ENCODE measurements around the gene KLHL17. TPM values are rescaled to one million over a fixed set of nuclear protein-coding genes. Genes with fewer than 3 reads are reported as not detected.

Gene KLHL17
- total RNA-seq, 1 experiment from 2014 or later: 32.1 TPM

- H3K4me2 ChIP-seq (ENCODE audit: low read length): no peak overlapping the region
Observed at GRCh38 chr1:927234-927633, 33.1 kb upstream of the KLHL17 start.

GRCh38 chr1:927748-928147 is 32.6 kb upstream of the KLHL17 start:
- ChIA-PET POLR2A (ENCODE audit: unreplicated experiment) (no interaction called here), CTCF (no interaction called here)
- DNase-seq (no peak), ATAC-seq (no peak)
- no peak overlapping the region for H3K4me3 ChIP-seq (ENCODE audit: low read length)
- no peaks in the 10 kb centered on the region for H3K36me3 ChIP-seq (ENCODE audit: low read depth, low read length)
- no peak overlapping the region for H2AFZ ChIP-seq (ENCODE audit: low read length)
- H3K9me2 ChIP-seq (replicated peaks; ENCODE audit: low read length): no peaks in the 10 kb centered on the region
- H4K20me1 ChIP-seq (ENCODE audit: low read length): no peaks in the 10 kb centered on the region
- H3K9me3 ChIP-seq (ENCODE audit: low read length): no peaks in the 10 kb centered on the region
- H3F3A ChIP-seq (ENCODE audit: low read length, unreplicated experiment): no peaks in the 10 kb centered on the region
- no peak overlapping the region for H3K4me2 ChIP-seq (ENCODE audit: low read length)
- no peaks in the 10 kb centered on the region for H3K79me2 ChIP-seq (ENCODE audit: low read length)
- no peak overlapping the region for H3K27ac ChIP-seq (ENCODE audit: low read length)
- no peak overlapping the region for H3K9ac ChIP-seq (ENCODE audit: low read length)
- peaks cover 10% of the 10 kb centered on the region for H3K4me1 ChIP-seq (ENCODE audit: insufficient read depth, low read length)
- H3K27me3 ChIP-seq (ENCODE audit: low read length): peaks cover 42% of the 10 kb centered on the region
- no peak for TF ChIP-seq EZH2 (IDR thresholded peaks at IDR 0.05; ENCODE audit: low read length, unreplicated experiment)
- TF ChIP-seq EZH2phosphoT487 (IDR thresholded peaks at IDR 0.05; ENCODE audit: borderline replicate concordance, low read length): no peak
- no peak for TF ChIP-seq CTCF (conservative IDR thresholded peaks at IDR 0.05; ENCODE audit: low read depth, low read length)
- intact Hi-C loops (cut with micrococcal nuclease): no loop called here
- no TSS peak for BruUV-seq (replicated peaks)

More at GRCh38 chr1:927234-927633, 33.1 kb upstream of the KLHL17 start:
- no peak overlapping the region for H2AFZ ChIP-seq (ENCODE audit: low read length)
- ChIA-PET POLR2A (ENCODE audit: unreplicated experiment) (no interaction called here), CTCF (no interaction called here)
- H3K9me2 ChIP-seq (replicated peaks; ENCODE audit: low read length): no peaks in the 10 kb centered on the region
- H3F3A ChIP-seq (ENCODE audit: low read length, unreplicated experiment): no peaks in the 10 kb centered on the region
- peaks cover 47% of the 10 kb centered on the region for H3K27me3 ChIP-seq (ENCODE audit: low read length)
- DNase-seq (no peak), ATAC-seq (no peak)
- H3K4me3 ChIP-seq (ENCODE audit: low read length): no peak overlapping the region
- H4K20me1 ChIP-seq (ENCODE audit: low read length): no peaks in the 10 kb centered on the region
- H3K36me3 ChIP-seq (ENCODE audit: low read depth, low read length): no peaks in the 10 kb centered on the region
- no peak overlapping the region for H3K27ac ChIP-seq (ENCODE audit: low read length)
- H3K4me1 ChIP-seq (ENCODE audit: insufficient read depth, low read length): peaks cover 10% of the 10 kb centered on the region
- H3K79me2 ChIP-seq (ENCODE audit: low read length): no peaks in the 10 kb centered on the region
- TF ChIP-seq CTCF (conservative IDR thresholded peaks at IDR 0.05; ENCODE audit: low read depth, low read length): no peak
- no peak for TF ChIP-seq EZH2 (IDR thresholded peaks at IDR 0.05; ENCODE audit: low read length, unreplicated experiment)
- no peak for TF ChIP-seq EZH2phosphoT487 (IDR thresholded peaks at IDR 0.05; ENCODE audit: borderline replicate concordance, low read length)
- intact Hi-C loops (cut with micrococcal nuclease): no loop called here
- no peaks in the 10 kb centered on the region for H3K9me3 ChIP-seq (ENCODE audit: low read length)
- H3K9ac ChIP-seq (ENCODE audit: low read length): no peak overlapping the region
- no TSS peak for BruUV-seq (replicated peaks)

GRCh38 chr1:928825-929661 is 31.3 kb upstream of the KLHL17 start:
- Histone ChIP-seq H3K9me3 (ENCODE audit: low read length) (no peaks in the 10 kb centered on the region), H3K4me2 (ENCODE audit: low read length) (no peak overlapping the region), H3K4me3 (ENCODE audit: low read length) (no peak overlapping the region), H3K9ac (ENCODE audit: low read length) (no peak overlapping the region), H3K27ac (ENCODE audit: low read length) (no peak overlapping the region), H4K20me1 (ENCODE audit: low read length) (no peaks in the 10 kb centered on the region), H3K27me3 (ENCODE audit: low read length) (peaks cover 34% of the 10 kb centered on the region), H3K9me2 (replicated peaks; ENCODE audit: low read length) (no peaks in the 10 kb centered on the region), H3F3A (ENCODE audit: low read length, unreplicated experiment) (no peaks in the 10 kb centered on the region), H2AFZ (ENCODE audit: low read length) (no peak overlapping the region), H3K4me1 (ENCODE audit: insufficient read depth, low read length) (peaks cover 14% of the 10 kb centered on the region), H3K79me2 (ENCODE audit: low read length) (no peaks in the 10 kb centered on the region), H3K36me3 (ENCODE audit: low read depth, low read length) (no peaks in the 10 kb centered on the region)
- no peak for TF ChIP-seq EZH2phosphoT487 (IDR thresholded peaks at IDR 0.05; ENCODE audit: borderline replicate concordance, low read length)
- no peak for TF ChIP-seq CTCF (conservative IDR thresholded peaks at IDR 0.05; ENCODE audit: low read depth, low read length)
- no peak for TF ChIP-seq EZH2 (IDR thresholded peaks at IDR 0.05; ENCODE audit: low read length, unreplicated experiment)
- POLR2A ChIA-PET (ENCODE audit: unreplicated experiment): no interaction called here
- no peak for DNase-seq
- intact Hi-C loops (cut with micrococcal nuclease): no loop called here
- BruUV-seq (replicated peaks): no TSS peak
- no peak for ATAC-seq
- CTCF ChIA-PET: no interaction called here

Measured in PC-3 (cell line).